Dedifferentiated amniotic fluid mesenchymal stem cell (primary cell): Measurements from ENCODE around the gene SNX9.

Source experiments
- DNase-seq: peaks from one replicate; pipeline ENCODE4 v3.0.0-alpha.2; 2016; ENCODE audit errors: extremely low spot score

The SNX9 gene

GRCh38 chr6:157978021-157978783, 155.2 kb downstream of the SNX9 start:
- no peak for DNase-seq

- no peak for DNase-seq
Observed at GRCh38 chr6:157980288-157981131, 157.5 kb downstream of the SNX9 start.

GRCh38 chr6:157981132-157981394, 158.0 kb downstream of the SNX9 start:
- DNase-seq, result no peak

GRCh38 chr6:157981395-157982101, 158.5 kb downstream of the SNX9 start, which contains the start of gene SYNJ2:
SYNJ2 (plus strand) TSS chr6:157981863; CDS start chr6:157981962, 99 bp downstream.
- DNase-seq, result peak; percentile 62

GRCh38 chr6:157982102-157982562, 159.1 kb downstream of the SNX9 start:
- DNase-seq, result no peak

GRCh38 chr6:157982563-157983405, 159.7 kb downstream of the SNX9 start:
- DNase-seq, result peak; percentile 51

GRCh38 chr6:157983406-157984119, 160.5 kb downstream of the SNX9 start:
- no peak for DNase-seq

- no peak for DNase-seq
Observed at GRCh38 chr6:157984128-157984527, 161.1 kb downstream of the SNX9 start.

- DNase-seq, result no peak
Observed at GRCh38 chr6:157984686-157985225, 161.7 kb downstream of the SNX9 start.

GRCh38 chr6:157985378-157986155, 162.5 kb downstream of the SNX9 start:
- no peak for DNase-seq

GRCh38 chr6:157987788-157988699, 165.0 kb downstream of the SNX9 start:
- DNase-seq, result no peak

GRCh38 chr6:157988700-157989063, 165.6 kb downstream of the SNX9 start:
- DNase-seq, result no peak

- no peak for DNase-seq
Observed at GRCh38 chr6:157989541-157990289, 166.7 kb downstream of the SNX9 start.

GRCh38 chr6:157990321-157991066, 167.4 kb downstream of the SNX9 start:
- no peak for DNase-seq

GRCh38 chr6:157991067-157991432, 168.0 kb downstream of the SNX9 start:
- no peak for DNase-seq

GRCh38 chr6:157993076-157993475, 170.0 kb downstream of the SNX9 start:
- DNase-seq, result no peak

GRCh38 chr6:157994125-157994795, 171.2 kb downstream of the SNX9 start:
- no peak for DNase-seq
